DOHH2 (cell line): ENCODE results near the gene KCTD20.

Experiments used
- H3F3A ChIP-seq: fragments of 200-600 bp; sonication (generic), shearing (Covaris generic); 2 replicates; pipeline ENCODE4 v1.6.0; 2016; ENCODE audit warnings: antibody characterized with exemption, mild to moderate bottlenecking; ENCODE audit not compliant: control insufficient read depth, insufficient read depth
- H3K27ac ChIP-seq: fragments of 200-600 bp; sonication (generic); 2 replicates; pipeline ENCODE4 v1.5.1; 2014; ENCODE audit warnings: low read depth, mild to moderate bottlenecking, low read length, moderate library complexity
- H3K27me3 ChIP-seq: fragments of 200-600 bp; sonication (generic); 2 replicates; pipeline ENCODE4 v1.6.1; 2014; ENCODE audit warnings: mild to moderate bottlenecking, low read length, mixed read lengths; ENCODE audit not compliant: control insufficient read depth
- H3K36me3 ChIP-seq: fragments of 200-600 bp; sonication (generic); 2 replicates; pipeline ENCODE4 v1.6.1; 2014; ENCODE audit warnings: mild to moderate bottlenecking, low read length, moderate library complexity, mixed read lengths; ENCODE audit not compliant: control insufficient read depth
- H3K4me1 ChIP-seq: fragments of 200-600 bp; sonication (generic); 2 replicates; pipeline ENCODE4 v1.6.1; 2014; ENCODE audit warnings: mild to moderate bottlenecking, low read length, mixed read lengths; ENCODE audit not compliant: control insufficient read depth
- H3K4me2 ChIP-seq: fragments of 200-600 bp; sonication (generic); 2 replicates; pipeline ENCODE4 v1.6.0; 2014; ENCODE audit warnings: mild to moderate bottlenecking, low read length, moderate library complexity
- H3K4me3 ChIP-seq: fragments of 200-600 bp; sonication (generic); 2 replicates; pipeline ENCODE4 v1.5.1; 2014; ENCODE audit warnings: mild to moderate bottlenecking, low read length, mixed read lengths
- H3K79me2 ChIP-seq: fragments of 200-600 bp; sonication (generic); 2 replicates; pipeline ENCODE4 v1.6.1; 2014; ENCODE audit warnings: mild to moderate bottlenecking, low read length, mixed read lengths; ENCODE audit not compliant: control insufficient read depth
- H3K9me2 ChIP-seq: fragments of 200-600 bp; sonication (generic); replicated peaks from 2 replicates; pipeline ENCODE4 v1.6.1; 2014; ENCODE audit warnings: mild to moderate bottlenecking, low read length, mixed read lengths; ENCODE audit not compliant: control insufficient read depth
- H3K9me3 ChIP-seq: fragments of 200-600 bp; sonication (generic); 2 replicates; pipeline ENCODE4 v1.6.1; 2014; ENCODE audit warnings: antibody characterized with exemption, low read length, mixed read lengths; ENCODE audit not compliant: control insufficient read depth, insufficient read depth
- H4K20me1 ChIP-seq: fragments of 200-600 bp; sonication (generic); 2 replicates; pipeline ENCODE4 v1.6.0; 2014; ENCODE audit warnings: low read depth, mild to moderate bottlenecking, antibody characterized with exemption, low read length, moderate library complexity; ENCODE audit not compliant: control insufficient read depth, insufficient read depth
- EZH2phosphoT487 ChIP-seq: fragments of 200-600 bp; sonication (generic); IDR thresholded peaks from 2 replicates; pipeline ENCODE4 v1.6.1; 2017; ENCODE audit warnings: borderline replicate concordance, mild to moderate bottlenecking, antibody characterized with exemption, low read length, moderate library complexity, mixed read lengths
- TF ChIP-seq, protein P1 (sequence below): fragments of 200-600 bp; sonication (generic); IDR thresholded peaks from one replicate; pipeline ENCODE4 v1.5.1; 2014; ENCODE audit warnings: antibody characterized with exemption, mild to moderate bottlenecking, low read depth, low read length; ENCODE audit not compliant: poor library complexity, severe bottlenecking

KCTD20 gene

DNA sequence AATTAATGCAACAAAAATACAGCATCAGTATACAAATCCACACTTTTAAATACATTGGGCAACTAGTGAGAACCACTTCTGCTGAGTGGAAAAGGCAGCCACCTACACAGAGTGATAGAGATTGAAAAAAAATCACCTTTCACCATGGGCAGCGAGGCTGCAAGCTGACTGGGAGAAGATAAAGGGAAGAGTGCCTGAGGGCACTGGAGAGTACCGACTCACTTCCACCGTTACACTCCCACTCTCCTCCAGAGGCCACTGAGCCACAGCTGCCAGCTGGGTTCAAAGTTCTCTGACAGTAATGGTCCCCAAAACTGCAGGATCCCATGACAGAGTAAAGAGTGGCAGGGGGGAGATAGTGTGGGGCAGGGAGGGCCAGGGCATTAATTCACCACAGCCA lies 24.2 kb upstream of the KCTD20 start:
- H3K9me2 ChIP-seq, result no peaks in the 10 kb centered on the region
- no peak for TF ChIP-seq EZH2phosphoT487
- TF ChIP-seq, protein P1, sequence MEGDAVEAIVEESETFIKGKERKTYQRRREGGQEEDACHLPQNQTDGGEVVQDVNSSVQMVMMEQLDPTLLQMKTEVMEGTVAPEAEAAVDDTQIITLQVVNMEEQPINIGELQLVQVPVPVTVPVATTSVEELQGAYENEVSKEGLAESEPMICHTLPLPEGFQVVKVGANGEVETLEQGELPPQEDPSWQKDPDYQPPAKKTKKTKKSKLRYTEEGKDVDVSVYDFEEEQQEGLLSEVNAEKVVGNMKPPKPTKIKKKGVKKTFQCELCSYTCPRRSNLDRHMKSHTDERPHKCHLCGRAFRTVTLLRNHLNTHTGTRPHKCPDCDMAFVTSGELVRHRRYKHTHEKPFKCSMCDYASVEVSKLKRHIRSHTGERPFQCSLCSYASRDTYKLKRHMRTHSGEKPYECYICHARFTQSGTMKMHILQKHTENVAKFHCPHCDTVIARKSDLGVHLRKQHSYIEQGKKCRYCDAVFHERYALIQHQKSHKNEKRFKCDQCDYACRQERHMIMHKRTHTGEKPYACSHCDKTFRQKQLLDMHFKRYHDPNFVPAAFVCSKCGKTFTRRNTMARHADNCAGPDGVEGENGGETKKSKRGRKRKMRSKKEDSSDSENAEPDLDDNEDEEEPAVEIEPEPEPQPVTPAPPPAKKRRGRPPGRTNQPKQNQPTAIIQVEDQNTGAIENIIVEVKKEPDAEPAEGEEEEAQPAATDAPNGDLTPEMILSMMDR, result no peak
- H3K36me3 ChIP-seq, result no peaks in the 10 kb centered on the region
- H4K20me1 ChIP-seq, result no peaks in the 10 kb centered on the region
- 0 out of 2 replicates have a peak, but pooled peaks cover 1% of the 10 kb centered on the region for H3K9me3 ChIP-seq
- H3K79me2 ChIP-seq, result no peaks in the 10 kb centered on the region
- H3K27me3 ChIP-seq, result 0 out of 2 replicates have a peak, but pooled peaks cover 5% of the 10 kb centered on the region
- no peak overlapping the region for H3K4me2 ChIP-seq
- H3K4me3 ChIP-seq, result no peak overlapping the region
- no peak overlapping the region for H3K27ac ChIP-seq
- no peaks in the 10 kb centered on the region for H3F3A ChIP-seq
- H3K4me1 ChIP-seq, result peaks cover 12% of the 10 kb centered on the region

DNA sequence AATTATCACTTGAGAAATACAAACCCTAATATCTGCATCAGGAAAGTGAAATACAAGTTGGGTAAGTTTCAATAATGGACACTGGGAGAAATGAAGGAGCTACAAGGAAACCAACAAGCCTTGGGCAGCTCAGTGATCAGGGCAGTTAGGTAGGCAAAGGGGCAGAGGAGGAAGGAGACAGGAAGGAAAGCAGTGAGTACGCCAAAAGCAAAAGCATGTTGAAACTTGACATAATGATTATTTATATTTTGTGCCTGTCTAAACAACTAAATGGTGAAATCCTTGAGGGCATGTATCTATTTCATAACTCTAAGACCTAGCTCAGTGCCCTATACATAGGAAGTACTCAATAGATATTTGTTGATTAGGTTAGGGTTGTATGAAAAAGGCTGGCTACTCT lies 23.5 kb upstream of the KCTD20 start:
- Histone ChIP-seq H3K4me3 (no peak overlapping the region), H4K20me1 (no peaks in the 10 kb centered on the region), H3F3A (no peaks in the 10 kb centered on the region), H3K9me3 (no peaks in the 10 kb centered on the region), H3K36me3 (no peaks in the 10 kb centered on the region), H3K9me2 (no peaks in the 10 kb centered on the region), H3K4me2 (no peak overlapping the region), H3K4me1 (peaks cover 18% of the 10 kb centered on the region), H3K27ac (no peak overlapping the region), H3K27me3 (0 out of 2 replicates have a peak, but pooled peaks cover 5% of the 10 kb centered on the region), H3K79me2 (no peaks in the 10 kb centered on the region)
- TF ChIP-seq, protein P1, result no peak
- no peak for TF ChIP-seq EZH2phosphoT487

DNA sequence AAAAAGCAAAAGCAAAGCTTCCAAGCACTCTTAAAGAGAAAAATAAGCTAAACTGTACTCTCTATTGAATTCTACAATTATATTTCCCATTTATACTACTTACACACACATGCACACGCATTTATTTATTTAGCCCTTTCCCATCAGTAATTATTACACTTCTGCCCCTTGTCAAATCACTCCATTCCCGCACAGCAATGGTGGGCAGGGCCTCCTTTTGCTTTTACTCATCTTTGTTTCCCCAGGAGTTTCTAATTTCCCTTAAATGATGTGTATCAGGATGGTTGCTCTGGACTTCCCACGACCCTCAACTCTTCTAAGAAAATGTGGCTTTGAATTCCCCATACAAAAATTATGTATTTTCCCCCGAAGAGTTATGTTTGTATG lies 20.1 kb upstream of the KCTD20 start:
- H3K4me2 ChIP-seq, result peak overlapping the region; percentile 100
- peak overlapping the region; percentile 83 for H3K4me3 ChIP-seq
- H3K9me2 ChIP-seq, result no peaks in the 10 kb centered on the region
- TF ChIP-seq, protein P1, result no peak
- no peak for TF ChIP-seq EZH2phosphoT487
- no peaks in the 10 kb centered on the region for H3K9me3 ChIP-seq
- no peaks in the 10 kb centered on the region for H3K79me2 ChIP-seq
- no peaks in the 10 kb centered on the region for H4K20me1 ChIP-seq
- H3K36me3 ChIP-seq, result no peaks in the 10 kb centered on the region
- peaks cover 18% of the 10 kb centered on the region for H3K4me1 ChIP-seq
- H3K27me3 ChIP-seq, result no peaks in the 10 kb centered on the region
- H3F3A ChIP-seq, result 0 out of 2 replicates have a peak, but pooled peaks cover 3% of the 10 kb centered on the region
- H3K27ac ChIP-seq, result peak overlapping the region; percentile 31
